Stimulated activated naive CD4-positive, alpha-beta T cell (primary cell): ENCODE data around the gene VPS37C.
"Not testable (repeated sequence)": the region's sequence is repeated elsewhere in the genome, so short reads cannot be mapped to it uniquely, and the experiment has no call there.

Source experiments
- DNase-seq, 6 experiments: peaks; one replicate each; lab custom pipeline; 2025; lab: John Stamatoyannopoulos, UW

VPS37C gene

DNA sequence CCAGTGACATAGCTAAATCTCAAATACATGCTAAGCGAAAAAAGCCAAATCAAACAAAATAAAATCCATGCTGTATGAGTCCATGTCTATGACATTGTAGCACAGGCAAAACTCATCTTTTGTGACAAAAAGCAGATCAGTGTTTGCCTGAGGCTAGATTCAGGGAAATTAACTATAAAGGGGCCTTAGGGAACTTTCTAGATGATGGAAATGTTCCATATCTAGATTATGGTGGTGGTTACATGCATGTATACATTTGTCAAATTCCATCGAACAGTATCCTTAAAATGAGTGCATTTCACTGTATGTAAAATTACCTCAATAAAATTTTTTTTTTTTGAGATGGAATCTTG is 44.1 kb downstream of the VPS37C start:
- no peak for DNase-seq

DNA sequence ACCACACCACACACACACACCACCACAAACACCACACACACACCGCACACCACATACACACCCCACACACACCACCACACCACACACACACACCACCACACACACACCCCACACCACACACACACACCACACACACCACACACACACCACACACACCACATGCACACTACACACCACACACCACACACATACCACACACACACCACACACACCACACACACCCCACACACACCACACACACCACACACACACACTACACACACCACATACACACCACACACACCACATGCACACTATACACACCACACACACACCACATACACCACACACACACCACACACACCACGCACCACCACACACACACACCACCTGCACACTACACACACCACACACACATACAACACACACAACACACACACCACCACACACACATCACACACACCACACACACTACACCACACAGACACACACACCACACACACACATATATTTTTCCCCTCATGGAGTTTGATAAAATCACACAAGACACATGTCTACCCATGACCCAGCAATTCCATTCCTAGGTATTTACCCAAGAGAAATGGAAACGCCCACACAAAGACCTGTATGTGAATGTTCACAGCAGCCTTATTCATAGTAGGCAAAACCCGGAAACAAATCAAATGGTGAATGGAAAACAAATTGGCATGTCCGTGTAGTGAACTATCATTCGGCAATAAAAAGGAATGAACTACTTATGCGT is 44.6 kb downstream of the VPS37C start:
- no peak for DNase-seq

DNA sequence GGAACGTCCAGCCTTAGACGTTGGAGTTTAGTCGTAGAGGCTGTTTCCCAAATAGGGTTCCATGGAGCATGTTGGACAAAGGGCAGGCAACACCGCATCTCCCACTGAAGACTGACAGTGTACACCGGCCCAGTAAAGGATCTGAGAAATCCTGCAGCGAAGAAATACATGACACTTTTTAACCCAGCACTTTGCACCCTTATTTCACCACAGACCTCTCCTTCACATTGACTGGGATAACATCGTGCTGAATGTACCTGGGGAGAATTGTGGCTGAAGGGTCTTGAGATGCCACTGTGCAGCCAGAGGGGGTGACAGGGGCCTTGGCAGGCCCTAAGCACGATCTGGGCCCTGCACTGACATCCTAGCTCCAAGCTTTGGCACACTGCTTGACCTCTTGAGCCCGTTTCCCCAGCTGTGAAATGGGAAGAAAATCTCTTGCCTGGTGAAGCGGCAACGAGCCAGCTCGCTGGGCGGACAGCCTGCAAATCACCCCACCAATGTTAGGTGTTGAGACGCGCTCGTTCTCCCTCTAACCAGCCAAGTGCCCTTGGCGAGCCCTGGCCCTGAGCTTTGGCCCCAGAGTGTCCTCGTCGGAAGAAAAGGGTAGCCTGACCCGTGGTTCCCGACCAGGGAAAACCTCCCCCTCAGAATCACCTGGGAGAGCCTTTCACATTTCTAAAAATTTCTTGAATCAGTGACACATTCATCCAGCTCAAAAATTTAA is 45.6 kb downstream of the VPS37C start:
- no peak for DNase-seq

DNA sequence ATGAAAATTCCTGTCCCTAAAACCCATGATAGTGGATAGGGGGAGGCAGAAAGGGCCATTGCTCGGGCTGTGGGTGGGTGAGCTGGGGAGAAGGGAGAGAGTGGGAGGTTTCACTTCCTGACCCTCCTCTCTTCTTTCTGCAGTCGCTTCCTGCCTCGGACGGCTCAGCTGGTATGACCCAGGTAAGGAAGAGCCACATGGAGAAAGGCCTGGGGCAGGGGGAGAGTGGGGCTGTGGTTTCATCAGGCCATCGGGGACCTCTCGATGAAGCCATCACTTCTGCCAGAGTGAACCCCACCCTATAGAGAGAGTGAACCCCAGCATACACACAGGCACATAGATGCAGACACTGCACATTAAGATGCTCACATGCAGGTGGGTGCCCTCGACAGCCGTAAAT is 46.3 kb downstream of the VPS37C start:
- no peak for DNase-seq

DNA sequence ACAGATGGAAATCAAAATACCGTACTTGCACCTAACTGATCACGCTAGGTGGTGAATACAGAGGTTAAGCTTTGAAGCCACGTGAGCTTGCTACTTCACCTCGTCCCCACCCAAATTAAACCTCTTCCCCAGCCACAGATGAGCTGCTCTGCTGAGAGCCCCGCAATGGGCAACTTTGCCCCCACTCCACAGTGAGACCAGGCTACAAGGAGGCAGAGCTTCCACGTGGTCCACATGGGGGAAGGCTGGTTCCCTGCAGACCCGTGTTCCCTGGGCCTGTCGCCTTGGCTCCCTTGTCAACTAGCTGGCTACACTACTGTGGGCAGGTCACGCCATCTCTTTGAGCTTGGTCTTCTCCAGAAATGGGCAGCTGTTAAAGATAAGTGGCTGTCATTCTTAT is 48.0 kb downstream of the VPS37C start:
- no peak for DNase-seq

DNA sequence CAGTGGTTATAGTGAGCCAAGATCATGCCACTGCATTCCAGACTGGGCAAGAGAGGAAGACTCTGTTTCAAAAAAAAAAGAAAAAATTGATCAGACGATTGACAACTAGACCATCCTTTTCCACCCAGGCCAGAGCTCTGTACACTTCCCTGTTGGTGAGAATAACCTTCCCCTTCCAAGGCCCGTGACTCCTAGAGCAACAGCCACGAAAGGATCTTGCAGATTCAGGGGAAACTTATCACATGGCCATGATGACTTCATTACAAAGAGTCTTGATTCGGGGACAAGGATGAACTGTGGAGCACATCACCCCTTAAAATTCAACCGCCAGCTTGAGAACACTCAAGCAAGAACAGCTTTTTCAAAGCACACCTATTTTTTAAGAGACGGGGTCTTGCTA is 48.7 kb downstream of the VPS37C start:
- no peak for DNase-seq

DNA sequence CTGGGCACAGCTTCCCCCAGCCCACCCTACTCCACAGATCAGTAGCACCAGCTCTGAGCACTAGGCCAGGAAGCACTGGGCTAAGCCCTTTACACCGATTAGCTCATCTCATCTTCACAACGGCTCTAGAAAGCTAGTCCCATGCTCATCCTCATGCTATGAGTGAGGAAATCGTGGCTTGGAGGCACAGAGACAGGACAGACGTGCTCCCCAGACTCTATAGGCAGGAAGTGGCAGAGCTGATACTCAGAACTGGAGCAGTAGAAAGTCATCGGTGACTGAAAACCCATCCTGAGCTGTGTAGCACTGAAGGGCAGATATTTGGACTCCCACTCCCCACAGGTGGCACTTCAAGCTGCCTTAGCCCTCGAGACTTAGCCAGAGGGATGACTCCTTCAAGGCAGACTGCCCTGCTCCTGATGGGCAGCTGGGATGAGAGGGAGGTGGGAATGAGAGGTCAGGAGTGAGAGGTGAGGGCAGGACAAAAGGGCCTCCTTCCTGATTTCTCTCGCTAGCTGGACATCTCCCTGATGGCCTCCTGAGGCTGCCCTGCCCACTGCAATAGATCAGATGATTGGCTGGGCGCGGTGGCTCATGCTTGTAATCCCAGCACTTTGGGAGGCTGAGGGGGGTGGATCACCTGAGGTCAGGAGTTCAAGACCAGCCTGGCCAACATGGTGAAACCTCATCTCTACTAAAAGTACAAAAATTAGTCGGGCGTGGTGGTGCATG is 49.3 kb downstream of the VPS37C start:
- DNase-seq = no peak

DNA sequence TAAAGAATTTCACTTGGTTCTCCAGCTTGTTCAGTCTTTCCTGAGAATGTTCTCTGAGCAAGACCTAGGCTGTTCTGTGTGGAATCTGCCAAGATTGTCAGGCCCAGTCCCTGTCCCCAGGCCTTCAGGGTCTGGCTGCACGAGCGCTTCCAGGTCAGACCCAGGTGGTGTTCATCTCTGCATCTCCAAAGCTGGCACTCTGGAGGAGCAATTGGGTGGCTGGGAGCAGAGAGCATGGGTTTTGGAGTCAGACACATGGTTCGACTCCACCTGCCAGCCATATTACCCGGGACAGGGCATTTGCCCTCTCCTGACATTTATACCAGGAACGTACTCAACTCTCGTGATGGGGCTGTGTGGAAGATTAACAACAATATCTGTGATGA is 50.2 kb downstream of the VPS37C start:
- DNase-seq = no peak

DNA sequence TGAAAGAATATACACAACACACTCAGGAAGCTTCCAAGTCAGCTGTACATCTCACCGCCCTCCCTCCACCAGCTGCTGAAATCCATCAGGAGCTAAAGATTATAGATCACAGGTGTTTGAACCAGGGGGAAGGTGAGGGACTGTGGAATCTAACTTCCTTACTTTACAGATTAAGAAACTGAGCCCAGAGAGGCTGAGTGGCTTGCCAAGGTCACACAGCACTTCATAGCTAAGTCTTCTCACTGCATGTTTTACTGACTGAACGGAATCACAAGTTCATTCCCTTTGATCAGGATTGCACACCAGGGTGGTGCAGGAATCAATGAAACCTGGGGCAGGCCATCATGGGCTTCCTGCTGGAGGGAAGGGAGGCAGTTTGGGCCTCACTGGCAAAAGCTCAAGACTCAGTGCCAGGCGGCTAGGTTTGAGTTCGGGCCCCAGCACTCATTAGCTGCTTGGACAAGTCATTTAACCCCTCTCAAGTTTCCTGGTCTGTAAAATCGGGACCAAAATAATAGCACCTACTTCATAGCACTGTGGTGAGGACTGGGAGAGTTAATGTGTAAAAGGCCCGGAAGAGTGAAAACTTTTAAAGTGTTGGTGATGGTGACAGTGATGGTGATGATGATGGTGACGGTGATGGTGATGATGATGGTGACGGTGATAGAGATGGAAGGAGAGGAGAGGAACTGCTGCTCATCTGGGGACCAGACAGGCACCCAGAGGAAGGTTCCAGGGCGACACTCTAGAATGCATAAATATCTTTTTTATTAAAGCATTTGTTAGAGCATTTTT is 50.8 kb downstream of the VPS37C start:
- DNase-seq = no peak

DNA sequence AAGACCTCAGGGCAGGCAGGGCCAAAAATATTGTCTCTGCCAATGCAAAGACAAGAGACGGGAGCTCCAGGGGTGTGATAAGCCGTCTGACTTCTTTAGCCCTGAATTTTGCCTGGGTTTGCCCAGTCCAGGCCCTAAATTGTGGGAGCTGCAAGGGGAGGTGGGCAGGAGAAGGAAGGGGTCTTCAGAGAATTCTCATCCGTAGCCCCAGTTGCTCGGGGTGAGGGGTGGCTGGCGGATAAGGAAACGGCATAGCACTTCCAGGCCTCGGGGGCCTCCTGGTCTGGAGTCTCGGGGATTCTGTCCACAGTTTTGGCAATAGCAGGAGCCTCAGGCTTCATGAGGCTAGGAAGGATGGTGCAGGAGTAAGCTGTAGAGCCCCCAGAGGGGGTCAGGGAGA is 51.6 kb downstream of the VPS37C start:
- no peak for DNase-seq

DNA sequence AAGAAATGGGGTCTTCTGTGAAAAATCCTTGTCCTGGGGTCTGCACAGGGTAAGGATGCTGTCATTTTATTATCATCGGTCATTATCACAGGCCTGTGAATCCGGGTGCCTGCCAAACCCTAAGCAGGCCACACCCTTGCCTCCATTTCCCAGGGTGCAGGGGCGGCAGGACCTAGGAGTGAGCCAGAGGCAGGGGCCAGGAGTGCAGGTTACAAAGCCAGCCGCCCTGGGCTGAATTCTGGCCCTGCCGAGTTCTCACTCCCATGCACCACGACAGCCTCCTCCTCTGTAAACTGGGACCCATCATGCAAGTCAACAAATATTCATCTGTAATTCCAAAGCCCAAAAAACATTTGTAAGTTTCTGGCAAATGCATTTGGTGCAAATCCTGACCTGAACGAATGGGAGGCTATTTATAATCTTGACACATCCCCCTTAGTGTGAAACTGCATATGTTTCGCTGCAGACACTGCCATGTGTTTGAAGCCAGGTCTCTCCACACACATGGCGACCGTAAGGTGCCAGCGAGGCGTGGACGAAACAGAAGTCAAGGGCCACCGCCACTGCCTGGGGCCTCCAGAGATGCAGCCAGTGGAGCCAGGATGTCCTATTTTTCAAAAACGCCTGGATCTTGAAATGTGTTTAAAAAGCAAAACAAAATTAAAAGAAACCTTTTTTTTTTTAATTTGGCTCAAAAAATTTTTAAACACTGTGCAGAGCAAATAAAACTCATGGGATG is 52.2 kb downstream of the VPS37C start:
- DNase-seq = no peak

DNA sequence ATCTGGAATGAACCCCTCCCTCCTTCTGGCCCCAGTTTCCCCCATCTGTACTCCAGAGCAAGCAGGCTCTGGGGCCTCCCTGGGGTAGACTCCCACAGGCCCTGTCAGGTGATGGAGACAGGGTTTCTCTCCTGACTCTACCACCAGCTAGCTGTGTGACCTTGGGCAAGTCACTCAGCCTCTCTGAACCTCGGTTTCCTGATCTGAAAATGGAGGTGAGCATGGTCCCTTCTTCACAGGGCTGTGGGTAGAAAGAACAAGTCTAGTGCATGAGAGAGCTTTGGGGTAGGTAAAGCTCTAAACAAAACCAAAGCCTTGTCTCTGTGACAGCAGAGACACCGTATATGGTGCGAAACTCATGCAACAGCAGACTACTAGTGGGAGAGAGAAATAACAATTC is 53.3 kb downstream of the VPS37C start:
- no peak for DNase-seq

DNA sequence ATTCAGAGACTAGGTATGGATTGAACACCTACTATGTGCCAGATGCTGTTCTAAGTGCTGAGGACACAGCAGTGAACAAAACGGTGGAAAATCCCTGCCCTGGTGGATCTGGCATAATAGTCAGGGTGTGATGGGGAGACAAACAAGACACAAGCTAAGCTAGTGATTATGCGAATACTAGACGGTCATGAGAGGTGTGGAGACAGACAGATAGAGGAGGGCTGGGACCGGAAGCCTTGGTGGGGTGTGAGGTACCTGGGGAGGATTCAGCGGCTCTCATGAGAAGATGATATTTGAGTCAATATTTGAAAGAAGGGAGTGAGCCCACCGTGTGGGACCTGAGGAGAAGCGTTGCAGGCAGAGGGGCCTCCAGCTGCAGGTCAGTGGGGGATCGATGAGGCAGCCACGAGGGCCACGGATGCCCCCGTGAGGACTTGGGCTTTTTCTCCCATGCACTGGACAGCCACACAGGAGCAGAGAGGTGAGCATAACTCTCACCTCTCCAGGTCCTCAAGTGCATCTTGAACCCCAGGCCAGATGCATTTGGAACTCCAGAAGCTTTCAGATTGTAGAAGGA is 54.2 kb downstream of the VPS37C start:
- no peak for DNase-seq

DNA sequence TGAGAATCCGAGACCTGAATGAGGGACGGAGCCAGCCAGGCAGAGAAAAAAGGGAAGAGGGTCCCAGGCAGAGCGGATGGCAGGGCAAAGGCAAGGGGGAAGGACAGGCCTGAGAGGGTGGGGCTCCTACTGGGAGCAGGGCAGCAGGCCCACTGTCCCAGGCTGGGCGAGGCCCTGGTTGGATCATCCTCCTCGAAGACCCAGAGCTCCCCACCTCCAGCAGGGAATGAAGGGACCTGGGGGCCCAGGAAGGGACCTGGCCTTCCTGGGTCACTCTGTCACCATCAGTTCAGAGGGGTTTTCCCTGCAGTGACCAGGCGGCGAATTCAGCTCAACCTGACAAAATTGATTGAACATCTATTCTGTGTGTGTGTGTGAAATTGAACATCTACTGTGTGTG is 54.9 kb downstream of the VPS37C start:
- no peak for DNase-seq

DNA sequence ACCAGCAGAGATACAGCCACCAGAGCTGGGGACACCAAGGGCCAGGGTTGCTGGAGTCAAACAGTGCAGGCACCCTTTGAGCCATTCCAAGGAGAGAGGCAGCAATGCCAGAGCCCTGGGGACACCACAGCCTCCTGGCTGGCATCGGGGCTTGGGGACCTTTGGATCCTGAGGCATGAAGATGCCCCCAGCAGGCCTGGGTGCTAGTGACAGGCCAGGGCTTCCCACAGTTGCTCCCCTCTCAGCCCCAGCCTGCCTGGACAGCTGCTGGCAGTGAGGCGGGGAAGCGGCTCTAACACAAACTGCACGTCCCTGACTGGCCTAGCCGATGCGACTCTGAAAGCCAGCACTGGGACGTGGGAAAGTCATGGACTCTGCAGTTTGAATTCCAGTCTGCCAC is 56.3 kb downstream of the VPS37C start:
- no peak for DNase-seq

DNA sequence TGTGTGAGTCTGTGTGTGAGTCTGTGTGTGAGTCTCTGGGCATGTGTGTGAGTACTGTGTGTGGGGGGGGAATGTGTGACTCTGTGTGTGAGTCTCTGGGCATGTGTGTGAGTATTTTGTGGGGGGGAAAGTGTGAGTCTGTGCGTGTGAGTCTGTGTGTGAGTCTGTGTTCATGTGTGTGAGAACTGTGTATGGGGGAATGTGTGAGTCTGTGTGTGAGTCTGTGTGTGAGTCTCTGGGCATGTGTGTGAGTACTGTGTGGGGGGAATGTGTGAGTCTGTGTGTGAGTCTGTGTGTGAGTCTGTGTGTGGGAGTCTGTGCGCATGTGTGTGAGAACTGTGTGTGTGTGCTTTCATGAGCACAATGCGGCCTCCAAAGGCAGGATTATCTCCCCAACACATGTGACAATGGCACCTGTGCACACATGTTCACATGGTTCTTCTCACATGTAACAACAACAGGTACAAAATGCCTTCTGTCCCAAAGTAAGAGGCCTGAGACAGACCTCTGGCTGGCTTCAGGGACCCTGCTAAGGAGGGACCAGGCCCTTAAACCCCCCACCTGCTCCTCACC is 57.3 kb downstream of the VPS37C start:
- DNase-seq = no peak

DNA sequence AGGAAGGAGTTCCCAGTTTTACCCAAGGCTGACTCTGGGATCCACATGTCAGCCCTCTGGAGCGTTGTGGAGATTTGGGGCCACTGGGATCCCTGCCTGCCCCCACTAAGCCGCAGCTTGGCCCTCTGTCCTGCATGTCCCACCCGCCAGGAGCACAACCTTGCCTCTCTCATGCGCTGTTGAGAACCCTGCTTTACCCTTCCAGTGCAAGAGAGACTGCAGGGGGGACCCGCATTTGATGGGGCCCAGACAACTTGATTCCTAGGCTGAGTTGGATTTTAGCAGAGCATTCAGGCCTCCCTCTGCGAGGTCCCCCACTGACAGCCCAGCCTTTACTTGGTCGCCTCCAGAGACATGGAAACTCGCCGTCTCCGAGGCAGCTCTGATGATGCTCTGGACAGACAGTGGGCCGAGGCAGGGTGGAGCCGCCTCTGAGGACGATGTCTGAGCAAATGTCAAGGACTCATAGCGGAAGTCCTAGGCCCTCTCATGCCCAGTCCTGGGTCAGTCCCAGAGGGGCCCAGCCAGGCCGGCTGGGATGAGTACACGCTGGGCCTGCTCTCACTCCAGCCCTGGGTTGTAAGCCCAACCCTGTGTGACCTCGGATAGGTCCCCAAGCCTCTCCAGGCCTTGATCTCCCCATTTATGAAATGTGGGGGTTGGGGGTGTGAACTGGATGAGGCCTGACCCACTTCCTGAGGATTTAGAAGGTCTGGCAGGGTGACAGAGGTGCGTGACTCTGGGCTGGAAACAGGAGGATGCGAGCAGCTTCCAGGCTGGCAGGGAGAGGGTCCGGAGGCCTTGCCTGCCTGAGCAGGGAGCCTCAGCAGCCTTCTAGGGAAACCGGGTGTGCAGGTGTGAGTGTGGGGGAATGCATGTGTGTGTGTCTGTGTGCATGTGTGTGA is 58.3 kb downstream of the VPS37C start:
- no peak for DNase-seq

DNA sequence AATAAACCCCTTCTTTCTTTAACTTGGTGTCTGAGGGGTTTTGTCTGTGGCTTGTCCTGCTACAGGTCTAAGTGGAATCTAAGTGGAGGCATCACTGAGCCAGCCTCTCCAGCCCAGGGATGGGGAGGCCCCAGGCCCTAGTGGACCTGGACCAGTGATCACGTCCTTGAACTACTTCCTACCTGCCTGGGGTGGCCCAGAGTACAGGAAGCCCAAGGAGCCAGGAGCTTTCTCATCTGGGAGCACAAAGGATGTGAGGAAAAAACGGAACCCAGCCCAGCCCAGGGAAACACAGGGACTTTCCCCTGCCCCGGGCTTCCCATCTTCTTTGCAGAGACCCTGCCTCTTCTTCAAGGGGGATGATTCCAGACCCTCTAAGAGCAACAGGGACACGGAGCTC is 62.4 kb downstream of the VPS37C start:
- no peak for DNase-seq

DNA sequence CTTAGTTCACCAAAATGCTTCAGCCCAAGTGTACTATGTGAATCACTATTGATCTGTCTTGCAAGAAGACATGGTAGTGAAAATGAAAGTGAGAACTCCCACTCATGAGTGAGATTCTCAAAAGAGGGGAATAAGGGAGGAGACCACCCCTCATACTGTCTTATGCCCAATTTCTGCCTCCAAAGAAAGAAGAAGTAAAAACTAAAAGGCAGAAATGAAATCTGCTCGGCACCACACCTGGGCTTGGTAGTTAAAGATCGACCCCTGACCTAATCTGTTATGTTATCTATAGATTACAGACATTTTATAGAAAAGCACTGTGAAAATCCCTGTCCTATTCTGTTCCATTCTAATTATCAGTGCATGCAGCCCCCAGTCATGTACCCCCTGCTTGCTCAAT is 63.0 kb downstream of the VPS37C start:
- DNase-seq = not testable (repeated sequence)

DNA sequence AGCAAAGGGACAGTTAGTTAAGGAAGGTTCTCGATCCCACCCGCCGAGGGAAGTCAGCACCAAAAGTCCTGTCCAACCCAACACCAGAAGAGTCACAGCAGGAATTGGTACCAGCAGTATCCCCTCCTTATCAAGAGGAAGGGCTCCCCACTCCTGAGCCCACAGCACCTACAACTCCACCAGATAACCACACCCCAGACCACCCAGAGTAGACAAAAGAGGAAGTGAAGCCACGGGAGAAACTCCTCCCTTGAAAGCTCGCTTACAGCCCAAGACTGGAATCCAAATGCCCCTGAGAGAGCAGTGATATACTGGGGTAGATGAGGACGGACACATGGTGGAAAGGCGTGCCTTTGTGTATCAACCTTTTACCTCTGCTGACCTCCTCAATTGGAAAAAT is 66.2 kb downstream of the VPS37C start:
- no peak for DNase-seq
